ENCODE results near the gene LIN7C.

The LIN7C gene

GRCh38 chr11:27507557-27508322 is 1.2 kb upstream of the LIN7C start:
- peak; percentile 11 for DNase-seq

- DNase-seq = no peak
Measured at GRCh38 chr11:27505781-27506180, 788 bp downstream of the LIN7C start.

GRCh38 chr11:27504205-27504604 is 2.4 kb downstream of the LIN7C start:
- DNase-seq = no peak

GRCh38 chr11:27501100-27501499 is 5.5 kb downstream of the LIN7C start:
- DNase-seq = no peak

- no peak for DNase-seq
Measured at GRCh38 chr11:27497911-27498310, 8.7 kb downstream of the LIN7C start.

GRCh38 chr11:27497284-27497866 is 9.2 kb downstream of the LIN7C start:
- DNase-seq = peak; percentile 29

GRCh38 chr11:27496461-27496860 is 10.1 kb downstream of the LIN7C start:
- no peak for DNase-seq

- no peak for DNase-seq
Measured at GRCh38 chr11:27495710-27496300, 10.8 kb downstream of the LIN7C start.

- DNase-seq = no peak
Measured at GRCh38 chr11:27489092-27489491, 17.5 kb downstream of the LIN7C start.

GRCh38 chr11:27487706-27488105 is 18.9 kb downstream of the LIN7C start:
- DNase-seq = no peak

GRCh38 chr11:27485930-27486773 is 20.4 kb downstream of the LIN7C start:
- peak; percentile 70 for DNase-seq

GRCh38 chr11:27482793-27483192 is 23.8 kb downstream of the LIN7C start:
- no peak for DNase-seq

- DNase-seq = no peak
Measured at GRCh38 chr11:27481992-27482391, 24.6 kb downstream of the LIN7C start.

GRCh38 chr11:27477831-27478230 is 28.7 kb downstream of the LIN7C start:
- no peak for DNase-seq

GRCh38 chr11:27477243-27477642 is 29.3 kb downstream of the LIN7C start:
- DNase-seq = no peak

- no peak for DNase-seq
Measured at GRCh38 chr11:27475622-27476021, 30.9 kb downstream of the LIN7C start.

GRCh38 chr11:27473017-27473406 is 33.6 kb downstream of the LIN7C start:
- no peak for DNase-seq

- DNase-seq = peak; percentile 85
Measured at GRCh38 chr11:27472398-27473016, 34.1 kb downstream of the LIN7C start, which contains the start of gene LGR4. TSS of gene LGR4 (minus strand) at chr11:27472790. CDS start at chr11:27472302, 488 bp downstream.

- peak; percentile 47 for DNase-seq
Measured at GRCh38 chr11:27471589-27472397, 34.8 kb downstream of the LIN7C start.

- peak; percentile 8 for DNase-seq
Measured at GRCh38 chr11:27470826-27471588, 35.6 kb downstream of the LIN7C start.

- DNase-seq = no peak
Measured at GRCh38 chr11:27470166-27470565, 36.4 kb downstream of the LIN7C start.
